Measurements from ENCODE around the gene FRY. TPM values are rescaled to one million over a fixed set of nuclear protein-coding genes. Genes with fewer than 3 reads are reported as not detected.

The FRY gene
- total RNA-seq, 4 donors from 2014 or later = 21.1 to 89.7 (median 34.4) TPM

DNA sequence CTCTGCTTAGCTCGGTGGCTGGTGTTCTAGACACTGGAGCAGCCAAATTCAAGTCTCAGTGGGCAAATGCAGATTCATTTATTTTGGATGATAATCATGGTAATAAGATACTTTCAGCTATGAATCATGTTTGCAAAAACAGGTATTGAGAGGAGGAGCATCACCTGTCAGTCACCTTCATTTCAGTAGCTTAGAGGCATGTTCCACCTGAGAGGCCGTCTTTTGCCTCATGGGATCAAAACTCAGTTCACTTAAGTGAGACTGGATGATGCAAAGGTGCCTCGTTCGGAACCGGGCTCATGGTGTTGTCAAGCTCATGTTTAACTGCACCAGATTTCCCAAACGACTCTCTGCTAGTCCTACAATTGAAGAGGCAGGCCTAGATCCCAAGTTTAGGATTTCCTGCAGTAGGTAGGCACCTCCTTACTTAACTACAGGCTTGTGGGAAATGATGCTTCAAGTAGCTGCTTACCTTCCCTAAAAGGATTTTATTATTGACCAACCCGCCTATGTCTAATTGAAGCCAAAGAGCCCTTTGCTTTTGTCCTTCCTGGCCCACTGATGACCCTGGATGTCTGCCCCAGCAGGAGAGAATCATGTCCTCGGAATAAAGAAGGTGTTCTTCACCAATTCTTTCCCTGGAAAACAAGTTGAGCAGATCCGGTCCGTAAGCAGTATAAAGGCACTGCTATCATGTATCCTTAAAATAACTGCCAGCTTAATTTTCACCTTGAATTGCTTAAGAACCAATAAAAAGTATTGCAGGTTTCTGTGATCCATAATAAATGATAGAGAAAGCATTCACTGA is 223.5 kb downstream of the FRY start:
- TF ChIP-seq, protein P1, sequence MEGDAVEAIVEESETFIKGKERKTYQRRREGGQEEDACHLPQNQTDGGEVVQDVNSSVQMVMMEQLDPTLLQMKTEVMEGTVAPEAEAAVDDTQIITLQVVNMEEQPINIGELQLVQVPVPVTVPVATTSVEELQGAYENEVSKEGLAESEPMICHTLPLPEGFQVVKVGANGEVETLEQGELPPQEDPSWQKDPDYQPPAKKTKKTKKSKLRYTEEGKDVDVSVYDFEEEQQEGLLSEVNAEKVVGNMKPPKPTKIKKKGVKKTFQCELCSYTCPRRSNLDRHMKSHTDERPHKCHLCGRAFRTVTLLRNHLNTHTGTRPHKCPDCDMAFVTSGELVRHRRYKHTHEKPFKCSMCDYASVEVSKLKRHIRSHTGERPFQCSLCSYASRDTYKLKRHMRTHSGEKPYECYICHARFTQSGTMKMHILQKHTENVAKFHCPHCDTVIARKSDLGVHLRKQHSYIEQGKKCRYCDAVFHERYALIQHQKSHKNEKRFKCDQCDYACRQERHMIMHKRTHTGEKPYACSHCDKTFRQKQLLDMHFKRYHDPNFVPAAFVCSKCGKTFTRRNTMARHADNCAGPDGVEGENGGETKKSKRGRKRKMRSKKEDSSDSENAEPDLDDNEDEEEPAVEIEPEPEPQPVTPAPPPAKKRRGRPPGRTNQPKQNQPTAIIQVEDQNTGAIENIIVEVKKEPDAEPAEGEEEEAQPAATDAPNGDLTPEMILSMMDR (IDR thresholded peaks at IDR 0.05) = no peak
- ATAC-seq (ENCODE audit: low FRiP score) (no peak), DNase-seq (ENCODE audit: low spot score) (no peak)

DNA sequence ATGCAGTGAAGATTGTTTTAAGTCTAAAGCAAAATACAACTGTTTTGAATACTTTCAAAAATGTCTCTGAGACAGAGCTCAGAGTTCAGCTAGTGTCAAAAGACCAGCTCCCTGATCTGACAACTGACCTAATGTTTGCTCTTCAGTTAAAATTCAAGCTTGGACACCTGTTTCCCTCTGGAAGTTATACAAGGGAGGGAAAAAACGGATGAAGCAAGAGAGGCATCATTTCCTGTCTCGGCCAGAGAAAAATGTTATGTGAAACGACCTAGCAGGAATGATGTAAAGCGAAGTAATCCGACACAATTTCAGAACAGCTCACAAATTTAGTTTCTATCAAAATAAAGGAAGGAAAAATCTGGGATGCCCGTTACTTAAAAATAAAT is 224.1 kb downstream of the FRY start:
- TF ChIP-seq, protein P1 (IDR thresholded peaks at IDR 0.05) = no peak
- ATAC-seq (ENCODE audit: low FRiP score) (no peak), DNase-seq (ENCODE audit: low spot score) (no peak)

DNA sequence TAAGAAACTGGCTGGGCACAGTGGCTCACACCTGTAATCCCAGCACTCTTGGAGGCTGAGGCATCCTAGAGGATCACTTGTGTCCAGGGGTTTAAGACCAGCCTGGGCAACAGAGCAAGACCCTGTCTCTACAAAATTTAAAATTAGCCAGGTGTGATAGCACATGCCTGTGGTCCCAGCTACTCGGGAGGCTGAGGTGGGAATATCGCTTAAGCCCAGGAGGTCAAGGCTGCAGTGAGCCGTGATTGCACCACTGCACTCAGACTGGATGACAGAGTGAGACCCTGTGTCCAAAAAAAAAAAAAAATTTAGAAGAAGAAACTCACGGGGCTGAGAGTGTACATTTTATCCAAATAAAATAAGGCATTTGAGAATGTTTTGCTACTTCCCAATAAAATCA is 224.7 kb downstream of the FRY start:
- TF ChIP-seq, protein P1 (IDR thresholded peaks at IDR 0.05) = no peak
- ATAC-seq (ENCODE audit: low FRiP score) (no peak), DNase-seq (ENCODE audit: low spot score) (no peak)

DNA sequence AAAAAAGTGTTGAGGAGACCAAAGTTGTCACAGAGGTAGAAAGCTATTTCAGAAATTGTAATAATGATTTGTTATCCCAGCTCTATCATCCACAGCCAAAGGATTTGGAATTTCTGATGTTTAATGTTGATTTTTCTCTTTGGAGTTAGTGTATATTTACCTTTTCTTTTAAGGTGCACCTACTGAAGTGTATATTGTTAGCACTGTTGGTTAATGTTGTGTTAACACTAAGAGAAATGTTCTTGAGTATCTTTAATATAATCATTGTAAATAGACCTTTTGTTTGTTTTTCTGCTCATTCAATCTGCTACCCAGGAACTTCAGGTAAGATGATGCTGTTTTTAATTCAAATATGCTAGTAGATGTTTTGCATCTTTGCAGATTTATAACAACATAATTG is 226.1 kb downstream of the FRY start:
- TF ChIP-seq, protein P1 (IDR thresholded peaks at IDR 0.05) = no peak
- ATAC-seq (ENCODE audit: low FRiP score) (no peak), DNase-seq (ENCODE audit: low spot score) (no peak)

DNA sequence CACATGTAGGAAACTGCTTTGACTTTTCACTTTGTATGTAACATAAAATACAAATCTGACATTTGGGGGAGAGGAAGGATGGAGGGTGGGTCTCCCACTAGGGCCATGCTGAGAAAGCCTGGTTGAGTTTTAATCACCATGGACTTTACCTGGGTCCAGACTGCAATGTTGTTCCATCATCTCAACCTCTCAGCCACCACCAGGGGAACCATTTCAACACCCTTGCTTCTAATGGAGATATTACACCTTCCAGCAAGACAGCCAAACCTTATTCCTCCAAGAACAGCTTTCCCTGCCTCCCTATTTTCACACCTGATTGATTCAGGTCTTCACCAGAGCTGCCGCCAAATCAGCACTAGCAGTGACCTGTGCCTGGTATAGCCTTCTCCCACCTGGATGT is 227.5 kb downstream of the FRY start:
- ATAC-seq (ENCODE audit: low FRiP score) = no peak
- DNase-seq (ENCODE audit: low spot score) = no peak
- TF ChIP-seq, protein P1 (IDR thresholded peaks at IDR 0.05) = no peak

DNA sequence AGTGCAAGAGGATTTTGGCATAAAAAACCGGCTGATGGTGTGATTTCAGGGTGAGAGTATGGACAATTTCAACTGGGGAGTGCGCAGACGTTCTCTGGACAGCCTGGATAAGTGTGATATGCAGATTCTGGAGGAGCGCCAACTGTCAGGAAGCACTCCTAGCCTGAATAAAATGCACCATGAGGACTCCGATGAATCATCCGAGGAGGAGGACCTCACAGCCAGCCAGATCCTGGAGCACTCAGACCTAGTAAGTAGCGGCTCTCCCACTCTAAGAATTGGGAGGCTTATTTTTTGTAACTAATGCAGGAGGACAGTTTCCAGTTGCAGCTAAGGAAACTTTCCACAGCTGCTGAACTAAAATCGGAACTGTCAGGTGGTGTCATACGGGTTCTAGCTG is 230.0 kb downstream of the FRY start:
- ATAC-seq (ENCODE audit: low FRiP score) (peak; percentile 94), DNase-seq (ENCODE audit: low spot score) (peak; percentile 61)
- TF ChIP-seq, protein P1 (IDR thresholded peaks at IDR 0.05) = no peak

DNA sequence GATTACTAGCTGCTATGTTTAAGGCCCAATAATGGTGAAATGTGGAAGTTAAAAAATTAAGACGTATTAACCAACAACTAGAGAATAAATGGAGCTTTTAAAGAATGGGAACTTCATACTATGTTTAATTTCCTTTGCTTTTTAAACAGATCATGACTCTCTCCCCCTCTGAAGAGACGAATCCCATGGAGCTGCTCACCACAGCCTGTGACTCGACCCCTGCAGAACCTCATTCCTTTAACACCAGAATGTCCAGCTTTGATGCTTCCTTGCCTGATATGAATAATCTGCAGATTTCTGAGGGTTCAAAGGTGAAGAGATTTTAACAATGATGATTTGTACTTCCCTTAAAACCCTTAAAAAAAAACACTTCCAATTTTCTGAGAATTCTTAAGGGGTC is 230.6 kb downstream of the FRY start:
- TF ChIP-seq, protein P1 (IDR thresholded peaks at IDR 0.05) = no peak
- ATAC-seq (ENCODE audit: low FRiP score) (no peak), DNase-seq (ENCODE audit: low spot score) (no peak)

Measured in omental fat pad (tissue), 4 donors.